ENCODE results near the gene PSMD12. TPM values are rescaled to one million over a fixed set of nuclear protein-coding genes. Genes with fewer than 3 reads are reported as not detected.
"Not testable (repeated sequence)": the region's sequence is repeated elsewhere in the genome, so short reads cannot be mapped to it uniquely, and the experiment has no call there.

The PSMD12 gene
- total and polyA plus RNA-seq, 7 donors, result 11.4 to 38.9 (median 30.0) TPM

GRCh38 chr17:67343237-67343636 is 23.1 kb downstream of the PSMD12 start:
- H3K27ac ChIP-seq, result no peak overlapping the region
- DNase-seq, result no peak
- TF ChIP-seq POLR2A (IDR thresholded peaks at IDR 0.05) (no peak), CTCF (IDR thresholded peaks at IDR 0.05) (no peak), EP300 (IDR thresholded peaks at IDR 0.05) (no peak), POLR2AphosphoS5 (IDR thresholded peaks at IDR 0.05) (no peak)
- 95 to 97% methylated on average over 5 of the region's 5 CpGs for WGBS, 2 donors
- H3K27me3 ChIP-seq, result no peaks in the 10 kb centered on the region
- intact Hi-C loops (cut with DNase I), result no loop called here
- no peaks in the 10 kb centered on the region for H3K4me1 ChIP-seq
- no peak overlapping the region for H3K4me3 ChIP-seq
- no peaks in the 10 kb centered on the region for H3K9me3 ChIP-seq
- H3K36me3 ChIP-seq, result peaks cover 21 to 94% (median 51%) of the 10 kb centered on the region in 4 donors

GRCh38 chr17:67338353-67338752 is 28.0 kb downstream of the PSMD12 start:
- DNase-seq; H3K9me3 ChIP-seq; H3K27ac ChIP-seq; H3K4me1 ChIP-seq; intact Hi-C loops (cut with DNase I); H3K27me3 ChIP-seq; H3K4me3 ChIP-seq: not testable (repeated sequence)
- 88 to 92% methylated on average over 7 of the region's 7 CpGs for WGBS, 2 donors
- H3K36me3 ChIP-seq, result peaks cover 4 to 54% (median 15%) of the 10 kb centered on the region in 4 donors

GRCh38 chr17:67336859-67337258 is 29.5 kb downstream of the PSMD12 start:
- DNase-seq, result no peak
- TF ChIP-seq CTCF (IDR thresholded peaks at IDR 0.05) (no peak), EP300 (IDR thresholded peaks at IDR 0.05) (no peak), POLR2A (IDR thresholded peaks at IDR 0.05) (no peak), POLR2AphosphoS5 (IDR thresholded peaks at IDR 0.05) (no peak)
- Histone ChIP-seq H3K9me3 (no peaks in the 10 kb centered on the region), H3K27me3 (no peaks in the 10 kb centered on the region), H3K4me1 (no peaks in the 10 kb centered on the region), H3K4me3 (no peak overlapping the region), H3K27ac (no peak overlapping the region), H3K36me3 (peaks cover 0 to 39% (median 8%) of the 10 kb centered on the region in 4 donors)
- intact Hi-C loops (cut with DNase I), result no loop called here
- 90 to 92% methylated on average over 12 of the region's 12 CpGs for WGBS, 2 donors

GRCh38 chr17:67335245-67335835 is 31.0 kb downstream of the PSMD12 start:
- Histone ChIP-seq H3K27ac (no peak overlapping the region), H3K4me1 (no peaks in the 10 kb centered on the region), H3K27me3 (no peaks in the 10 kb centered on the region), H3K9me3 (no peaks in the 10 kb centered on the region), H3K4me3 (no peak overlapping the region), H3K36me3 (peaks cover 0 to 23% (median 0%) of the 10 kb centered on the region in 4 donors)
- TF ChIP-seq CTCF (IDR thresholded peaks at IDR 0.05) (no peak), EP300 (IDR thresholded peaks at IDR 0.05) (no peak), POLR2A (IDR thresholded peaks at IDR 0.05) (no peak), POLR2AphosphoS5 (IDR thresholded peaks at IDR 0.05) (no peak)
- 95 to 96% methylated on average over 5 of the region's 5 CpGs for WGBS, 2 donors
- no peak for DNase-seq
- intact Hi-C loops (cut with DNase I), result no loop called here

GRCh38 chr17:67332162-67332508 is 34.2 kb downstream of the PSMD12 start:
- H3K36me3 ChIP-seq; H3K4me3 ChIP-seq; H3K27me3 ChIP-seq; intact Hi-C loops (cut with DNase I); H3K4me1 ChIP-seq; DNase-seq; H3K27ac ChIP-seq; H3K9me3 ChIP-seq: not testable (repeated sequence)
- 84 to 88% methylated on average over 1 of the region's 1 CpG for WGBS, 2 donors

- H3K36me3 ChIP-seq; H3K4me3 ChIP-seq; DNase-seq; intact Hi-C loops (cut with DNase I); H3K27me3 ChIP-seq; H3K9me3 ChIP-seq; H3K27ac ChIP-seq; H3K4me1 ChIP-seq: not testable (repeated sequence)
- 95 to 96% methylated on average over 8 of the region's 8 CpGs for WGBS, 2 donors
Observed at GRCh38 chr17:67331381-67332161, 34.8 kb downstream of the PSMD12 start.

Measured in sigmoid colon (tissue), 7 donors.